WERI-Rb-1 (cell line): ENCODE results near the gene USB1.

Experiments used
- DNase-seq: peaks from one replicate; pipeline ENCODE4 v3.0.0-alpha.2; 2020
- H3K27ac ChIP-seq: fragments of 250-450 bp; sonication (Bioruptor Pico); 2 replicates; pipeline ENCODE4 v1.5.1; 2020; ENCODE audit warnings: mild to moderate bottlenecking, moderate library complexity
- H3K27me3 ChIP-seq: fragments of 250-450 bp; sonication (Bioruptor Pico); 2 replicates; pipeline ENCODE4 v1.5.1; 2021; ENCODE audit warnings: mild to moderate bottlenecking, low read depth, moderate library complexity; ENCODE audit not compliant: insufficient read depth, severe bottlenecking
- H3K36me3 ChIP-seq: fragments of 250-450 bp; sonication (Bioruptor Pico); 2 replicates; pipeline ENCODE4 v1.5.1; 2020; ENCODE audit warnings: mild to moderate bottlenecking, moderate library complexity
- H3K4me3 ChIP-seq: 2 replicates; pipeline ENCODE4 v1.5.1; 2011; ENCODE audit warnings: low read depth, mild to moderate bottlenecking, control low read depth, low read length
- H3K9me3 ChIP-seq: fragments of 250-450 bp; sonication (Bioruptor Pico); 2 replicates; pipeline ENCODE4 v1.5.1; 2021; ENCODE audit warnings: mild to moderate bottlenecking, moderate library complexity; ENCODE audit not compliant: severe bottlenecking
- CTCF ChIP-seq: IDR thresholded peaks from 2 replicates; pipeline ENCODE4 v1.5.1; 2011; ENCODE audit warnings: low read depth, mild to moderate bottlenecking, control low read depth, inconsistent platforms, low read length

The USB1 gene

GRCh38 chr16:58022601-58023371 lies 21.6 kb downstream of the USB1 start:
- H3K36me3 ChIP-seq, result no peaks in the 10 kb centered on the region
- no peak overlapping the region for H3K27ac ChIP-seq
- no peak overlapping the region for H3K4me3 ChIP-seq
- no peaks in the 10 kb centered on the region for H3K9me3 ChIP-seq
- no peak for TF ChIP-seq CTCF
- no peak for DNase-seq
- H3K27me3 ChIP-seq, result no peaks in the 10 kb centered on the region

- Histone ChIP-seq H3K4me3 (peak overlapping the region; percentile 74), H3K9me3 (no peaks in the 10 kb centered on the region), H3K36me3 (no peaks in the 10 kb centered on the region), H3K27ac (peak overlapping the region; percentile 13; the same call in 1 of the 2 replicates), H3K27me3 (no peaks in the 10 kb centered on the region)
- no peak for TF ChIP-seq CTCF
- peak; percentile 38 for DNase-seq
Measured at GRCh38 chr16:58024486-58025350, 23.5 kb downstream of the USB1 start.

GRCh38 chr16:58025351-58026138 lies 24.3 kb downstream of the USB1 start, which contains the start of gene MMP15:
Gene MMP15, plus strand, starts transcription at chr16:58025754. Its CDS starts 597 bp downstream, at chr16:58026351.
- H3K9me3 ChIP-seq, result no peaks in the 10 kb centered on the region
- H3K4me3 ChIP-seq, result peak within 1 kb of the TSS; percentile 74
- H3K27me3 ChIP-seq, result no peaks in the 10 kb centered on the region
- no peak for TF ChIP-seq CTCF
- DNase-seq, result peak; percentile 91
- peak within 1 kb of the TSS; percentile 57 for H3K27ac ChIP-seq
- no peaks in the 10 kb centered on the region for H3K36me3 ChIP-seq

- Histone ChIP-seq H3K27ac (peak overlapping the region; percentile 57), H3K27me3 (no peaks in the 10 kb centered on the region), H3K4me3 (peak overlapping the region; percentile 74), H3K36me3 (no peaks in the 10 kb centered on the region), H3K9me3 (no peaks in the 10 kb centered on the region)
- DNase-seq, result peak; percentile 38
- no peak for TF ChIP-seq CTCF
Measured at GRCh38 chr16:58026139-58026704, 25.0 kb downstream of the USB1 start.

GRCh38 chr16:58026705-58027160 lies 25.5 kb downstream of the USB1 start:
- H3K9me3 ChIP-seq, result no peaks in the 10 kb centered on the region
- TF ChIP-seq CTCF, result no peak
- H3K36me3 ChIP-seq, result no peaks in the 10 kb centered on the region
- DNase-seq, result peak; percentile 51
- peak overlapping the region; percentile 74 for H3K4me3 ChIP-seq
- no peak overlapping the region for H3K27ac ChIP-seq
- no peaks in the 10 kb centered on the region for H3K27me3 ChIP-seq
